ENCODE measurements around the gene PHLDB3. TPM values are rescaled to one million over a fixed set of nuclear protein-coding genes. Genes with fewer than 3 reads are reported as not detected.

PHLDB3 gene
- total RNA-seq, 4 donors from 2014 or later, result 10.3 to 16.2 (median 12.6) TPM

DNA sequence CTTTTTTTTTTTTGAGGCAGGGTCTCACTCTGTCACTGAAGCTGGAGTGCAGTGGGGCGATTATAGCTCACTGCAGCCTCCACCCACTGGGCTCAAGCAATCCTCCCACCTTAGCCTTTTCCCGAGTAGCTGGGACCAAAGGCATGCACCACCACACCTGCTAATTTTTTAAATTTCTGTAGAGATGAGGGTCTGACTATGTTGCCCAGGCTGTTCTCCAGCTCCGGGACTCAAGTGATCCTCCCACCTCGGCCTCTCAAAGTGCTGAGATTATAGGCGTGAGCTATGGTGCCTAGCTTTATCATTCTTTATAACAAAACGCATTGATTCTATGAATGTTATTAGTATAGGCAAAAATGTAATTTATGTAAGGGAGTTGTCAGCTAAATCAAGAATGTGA is 21.3 kb downstream of the PHLDB3 start:
- intact Hi-C loops (cut with DNase I), result no loop called here
- Histone ChIP-seq H3K27me3 (no peaks in the 10 kb centered on the region), H3K9me3 (no peaks in the 10 kb centered on the region), H3K4me1 (no peaks in the 10 kb centered on the region), H3K27ac (replicated peaks in 1 of 4) (no peak overlapping the region), H3K4me3 (no peak overlapping the region), H3K36me3 (peaks cover 0 to 31% (median 0%) of the 10 kb centered on the region in 4 donors)
- DNase-seq (ENCODE audit: extremely low spot score), result no peak
- TF ChIP-seq EP300 (IDR thresholded peaks at IDR 0.05) (no peak), POLR2A (IDR thresholded peaks at IDR 0.05; ENCODE audit: low read depth) (no peak)
- TF ChIP-seq, protein P1, sequence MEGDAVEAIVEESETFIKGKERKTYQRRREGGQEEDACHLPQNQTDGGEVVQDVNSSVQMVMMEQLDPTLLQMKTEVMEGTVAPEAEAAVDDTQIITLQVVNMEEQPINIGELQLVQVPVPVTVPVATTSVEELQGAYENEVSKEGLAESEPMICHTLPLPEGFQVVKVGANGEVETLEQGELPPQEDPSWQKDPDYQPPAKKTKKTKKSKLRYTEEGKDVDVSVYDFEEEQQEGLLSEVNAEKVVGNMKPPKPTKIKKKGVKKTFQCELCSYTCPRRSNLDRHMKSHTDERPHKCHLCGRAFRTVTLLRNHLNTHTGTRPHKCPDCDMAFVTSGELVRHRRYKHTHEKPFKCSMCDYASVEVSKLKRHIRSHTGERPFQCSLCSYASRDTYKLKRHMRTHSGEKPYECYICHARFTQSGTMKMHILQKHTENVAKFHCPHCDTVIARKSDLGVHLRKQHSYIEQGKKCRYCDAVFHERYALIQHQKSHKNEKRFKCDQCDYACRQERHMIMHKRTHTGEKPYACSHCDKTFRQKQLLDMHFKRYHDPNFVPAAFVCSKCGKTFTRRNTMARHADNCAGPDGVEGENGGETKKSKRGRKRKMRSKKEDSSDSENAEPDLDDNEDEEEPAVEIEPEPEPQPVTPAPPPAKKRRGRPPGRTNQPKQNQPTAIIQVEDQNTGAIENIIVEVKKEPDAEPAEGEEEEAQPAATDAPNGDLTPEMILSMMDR (IDR thresholded peaks at IDR 0.05), result no peak
- 96% methylated on average over 6 of the region's 6 CpGs for WGBS

DNA sequence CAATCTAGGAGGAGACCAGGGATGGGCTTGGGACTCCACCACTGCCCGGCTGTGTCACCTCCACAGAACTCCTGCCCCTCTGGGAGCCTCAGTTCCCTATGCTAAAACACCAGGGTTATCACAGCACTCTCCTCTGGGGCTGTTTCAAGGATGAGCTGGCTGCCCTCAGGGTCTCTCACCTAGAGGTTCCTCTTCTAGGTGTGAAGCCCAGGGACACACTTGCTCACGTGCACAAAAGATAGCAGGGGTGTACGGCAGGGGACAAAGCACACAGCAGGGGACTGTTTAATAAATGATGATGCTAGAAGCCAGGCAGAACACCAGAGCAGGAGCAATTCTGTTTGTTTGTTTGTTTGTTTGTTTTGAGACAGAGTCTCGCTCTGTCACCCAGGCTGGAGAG is 22.4 kb downstream of the PHLDB3 start:
- Histone ChIP-seq H3K4me3 (no peak overlapping the region), H3K4me1 (no peaks in the 10 kb centered on the region), H3K9me3 (no peaks in the 10 kb centered on the region), H3K27me3 (no peaks in the 10 kb centered on the region), H3K27ac (replicated peaks in 1 of 4) (no peak overlapping the region), H3K36me3 (peaks cover 0 to 38% (median 0%) of the 10 kb centered on the region in 4 donors)
- DNase-seq (ENCODE audit: extremely low spot score), result no peak
- intact Hi-C loops (cut with DNase I), result no loop called here
- TF ChIP-seq EP300 (IDR thresholded peaks at IDR 0.05), result no peak
- no peak for TF ChIP-seq POLR2AphosphoS5 (IDR thresholded peaks at IDR 0.05)
- no peak for TF ChIP-seq POLR2A (IDR thresholded peaks at IDR 0.05; ENCODE audit: low read depth)
- TF ChIP-seq, protein P1 (IDR thresholded peaks at IDR 0.05), result no peak
- 90% methylated on average over 4 of the region's 4 CpGs for WGBS

DNA sequence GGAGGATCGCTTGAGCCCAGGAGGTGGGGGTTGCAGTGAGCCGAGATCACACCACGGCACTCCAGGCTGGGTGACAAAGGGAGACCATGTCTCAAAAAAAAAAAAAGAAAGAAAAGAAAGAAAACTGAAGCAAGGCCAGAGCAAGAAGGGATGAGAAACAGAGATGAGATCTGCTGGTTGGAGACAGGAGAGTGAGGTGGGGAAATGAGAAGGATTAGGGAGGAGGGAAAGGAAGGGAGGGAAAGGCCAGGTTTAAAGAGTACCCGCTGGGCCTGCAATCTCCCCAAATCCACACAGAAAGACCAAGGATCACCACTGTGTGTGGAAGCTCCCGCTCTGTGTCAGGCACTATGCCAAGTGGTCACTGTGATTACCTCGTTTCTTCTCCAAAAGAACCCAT is 22.8 kb downstream of the PHLDB3 start:
- Histone ChIP-seq H3K9me3 (no peaks in the 10 kb centered on the region), H3K4me1 (peaks cover 0 to 1% (median 0%) of the 10 kb centered on the region in 4 donors), H3K27ac (replicated peaks in 1 of 4) (no peak overlapping the region), H3K4me3 (no peak overlapping the region), H3K27me3 (no peaks in the 10 kb centered on the region), H3K36me3 (peaks cover 0 to 38% (median 0%) of the 10 kb centered on the region in 4 donors)
- 83% methylated on average over 6 of the region's 6 CpGs for WGBS
- TF ChIP-seq, protein P1 (IDR thresholded peaks at IDR 0.05), result no peak
- TF ChIP-seq POLR2AphosphoS5 (IDR thresholded peaks at IDR 0.05), result no peak
- TF ChIP-seq EP300 (IDR thresholded peaks at IDR 0.05), result no peak
- no peak for TF ChIP-seq POLR2A (IDR thresholded peaks at IDR 0.05; ENCODE audit: low read depth)
- no peak for DNase-seq (ENCODE audit: extremely low spot score)
- intact Hi-C loops (cut with DNase I), result no loop called here

DNA sequence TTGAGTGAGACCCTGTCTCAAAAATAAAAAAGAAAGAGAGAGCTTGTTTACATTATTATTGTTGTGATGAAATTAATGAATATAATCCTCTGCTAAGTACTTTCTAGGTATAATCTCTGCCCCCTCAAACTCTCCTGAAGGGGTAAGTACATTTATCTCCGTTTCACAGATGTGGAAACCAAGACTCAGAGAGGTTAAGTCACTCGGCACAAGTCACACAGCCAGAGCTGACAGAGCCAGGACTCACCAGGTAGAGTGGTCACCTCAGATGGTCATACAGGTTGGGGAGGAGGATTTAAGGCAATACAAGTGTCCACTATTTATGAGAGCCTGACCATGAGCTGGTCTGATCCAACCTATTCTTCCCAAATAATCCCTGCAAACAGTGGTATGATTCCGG is 24.0 kb downstream of the PHLDB3 start:
- H3K9me3 ChIP-seq, result no peaks in the 10 kb centered on the region
- H3K27me3 ChIP-seq, result no peaks in the 10 kb centered on the region
- peaks cover 0 to 30% (median 0%) of the 10 kb centered on the region in 4 donors for H3K36me3 ChIP-seq
- H3K4me1 ChIP-seq, result peaks cover under 1 to 12% (median 4%) of the 10 kb centered on the region in 4 donors
- intact Hi-C loops (cut with DNase I), result no loop called here
- 98% methylated on average over 3 of the region's 3 CpGs for WGBS
- no peak overlapping the region for H3K4me3 ChIP-seq
- no peak for TF ChIP-seq POLR2AphosphoS5 (IDR thresholded peaks at IDR 0.05)
- TF ChIP-seq EP300 (IDR thresholded peaks at IDR 0.05), result no peak
- TF ChIP-seq, protein P1 (IDR thresholded peaks at IDR 0.05), result no peak
- TF ChIP-seq POLR2A (IDR thresholded peaks at IDR 0.05; ENCODE audit: low read depth), result no peak
- no peak overlapping the region for H3K27ac ChIP-seq (replicated peaks in 1 of 4)
- DNase-seq (ENCODE audit: extremely low spot score), result no peak

DNA sequence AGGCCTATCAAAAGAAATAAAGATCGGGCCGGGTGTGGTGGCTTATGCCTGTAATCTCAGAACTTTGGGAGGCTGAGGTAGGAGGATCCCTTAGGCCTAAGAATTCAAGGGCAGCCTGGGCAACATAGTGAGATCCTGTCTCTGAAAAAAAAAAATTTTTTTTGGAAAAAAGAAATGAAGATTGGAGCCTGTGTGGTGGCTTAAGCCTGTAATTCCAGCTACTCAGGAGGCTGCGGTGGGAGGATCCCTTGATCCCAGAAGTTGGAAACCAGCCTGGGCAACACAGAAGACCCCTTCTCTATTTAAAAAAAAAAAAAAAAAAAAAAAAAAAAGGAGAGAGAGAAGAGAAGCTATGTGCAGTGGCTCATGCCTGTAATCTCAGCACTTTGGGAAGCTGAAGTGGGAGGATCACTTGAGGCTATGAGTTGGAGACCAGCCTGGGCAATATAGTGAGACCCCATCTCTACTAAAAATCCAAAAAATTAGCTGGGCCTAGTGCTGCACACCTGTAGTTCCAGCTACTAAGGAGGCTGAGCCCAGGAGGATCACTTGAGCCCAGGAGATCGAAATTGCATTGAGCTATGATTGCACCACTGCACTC is 24.5 kb downstream of the PHLDB3 start:
- Histone ChIP-seq H3K36me3 (peaks cover 0 to 30% (median 0%) of the 10 kb centered on the region in 4 donors), H3K27me3 (no peaks in the 10 kb centered on the region), H3K4me1 (peaks cover 5 to 17% (median 8%) of the 10 kb centered on the region in 4 donors), H3K27ac (replicated peaks in 1 of 4) (no peak overlapping the region), H3K9me3 (no peaks in the 10 kb centered on the region), H3K4me3 (no peak overlapping the region)
- no peak for DNase-seq (ENCODE audit: extremely low spot score)
- TF ChIP-seq, protein P1 (IDR thresholded peaks at IDR 0.05), result no peak
- no peak for TF ChIP-seq EP300 (IDR thresholded peaks at IDR 0.05)
- TF ChIP-seq POLR2AphosphoS5 (IDR thresholded peaks at IDR 0.05), result no peak
- TF ChIP-seq POLR2A (IDR thresholded peaks at IDR 0.05; ENCODE audit: low read depth), result no peak
- WGBS, result 94% methylated on average over 4 of the region's 4 CpGs
- intact Hi-C loops (cut with DNase I), result no loop called here
